Astrocyte (in vitro differentiated cells and primary cell): ENCODE results near the gene SENP8. TPM values are rescaled to one million over a fixed set of nuclear protein-coding genes. Genes with fewer than 3 reads are reported as not detected.

ENCODE experiments used
- DNase-seq: peaks from one replicate; pipeline ENCODE4 v3.0.0-alpha.2; 2010; ENCODE audit warnings: low read depth
- FAIRE-seq: peaks from 2 replicates; lab custom pipeline; 2011; peaks lifted over from hg19 to GRCh38; lab: Jason Lieb, UNC
- H2AFZ ChIP-seq: 2 replicates; pipeline ENCODE4 v1.6.0; 2012; ENCODE audit warnings: low read depth, low read length, inconsistent platforms
- H3K27ac ChIP-seq: 2 replicates; pipeline ENCODE4 v1.5.1; 2011; ENCODE audit warnings: low read depth, low read length, inconsistent platforms
- H3K27me3 ChIP-seq: 2 replicates; pipeline ENCODE4 v1.6.0; 2011; ENCODE audit warnings: low read length, inconsistent platforms; ENCODE audit not compliant: insufficient read depth
- H3K36me3 ChIP-seq: 2 replicates; pipeline ENCODE4 v1.5.1; 2011; ENCODE audit warnings: low read length, inconsistent platforms; ENCODE audit not compliant: insufficient read depth
- H3K4me1 ChIP-seq: 2 replicates; pipeline ENCODE4 v1.5.1; 2011; ENCODE audit warnings: low read length, inconsistent platforms; ENCODE audit not compliant: insufficient read depth
- H3K4me2 ChIP-seq: 2 replicates; pipeline ENCODE4 v1.6.0; 2012; ENCODE audit warnings: low read length, inconsistent platforms
- H3K4me3 ChIP-seq: 2 replicates; pipeline ENCODE4 v1.5.1; 2011; ENCODE audit warnings: low read depth, mild to moderate bottlenecking, low read length, inconsistent platforms; ENCODE audit not compliant: insufficient read depth
- H3K79me2 ChIP-seq: 2 replicates; pipeline ENCODE4 v1.6.0; 2012; ENCODE audit warnings: mild to moderate bottlenecking, low read length, inconsistent platforms; ENCODE audit not compliant: insufficient read depth
- H3K9ac ChIP-seq: 2 replicates; pipeline ENCODE4 v1.6.0; 2012; ENCODE audit warnings: mild to moderate bottlenecking, low read length, inconsistent platforms
- H3K9me3 ChIP-seq: 2 replicates; pipeline ENCODE4 v1.5.1; 2012; ENCODE audit warnings: low read depth, mild to moderate bottlenecking, low read length, inconsistent platforms; ENCODE audit not compliant: insufficient read depth
- H4K20me1 ChIP-seq: 2 replicates; pipeline ENCODE4 v1.6.0; 2012; ENCODE audit warnings: low read length, inconsistent platforms; ENCODE audit not compliant: insufficient read depth
- H3K27ac Mint-ChIP-seq: one replicate; pipeline ENCODE4 v1.8.0; 2021; ENCODE audit warnings: mild to moderate bottlenecking, mixed read lengths; ENCODE audit not compliant: unreplicated experiment
- H3K27me3 Mint-ChIP-seq: one replicate; pipeline ENCODE4 v1.8.0; 2021; ENCODE audit warnings: low read depth, mixed read lengths; ENCODE audit not compliant: unreplicated experiment
- H3K36me3 Mint-ChIP-seq: one replicate; pipeline ENCODE4 v1.8.0; 2021; ENCODE audit warnings: low read depth, mixed read lengths; ENCODE audit not compliant: unreplicated experiment
- H3K4me1 Mint-ChIP-seq: one replicate; pipeline ENCODE4 v1.8.0; 2021; ENCODE audit warnings: low read depth, mixed read lengths; ENCODE audit not compliant: unreplicated experiment
- H3K4me3 Mint-ChIP-seq: one replicate; pipeline ENCODE4 v1.8.0; 2021; ENCODE audit warnings: mild to moderate bottlenecking, moderate library complexity, mixed read lengths; ENCODE audit not compliant: unreplicated experiment
- H3K9me3 Mint-ChIP-seq: one replicate; pipeline ENCODE4 v1.8.0; 2021; ENCODE audit warnings: mild to moderate bottlenecking, mixed read lengths; ENCODE audit not compliant: unreplicated experiment
- EZH2 ChIP-seq: IDR thresholded peaks from 2 replicates; pipeline ENCODE4 v1.6.1; 2012; ENCODE audit warnings: mild to moderate bottlenecking, low read length, inconsistent platforms; ENCODE audit not compliant: insufficient read depth
- total RNA-seq: library from RNA; stranded (reverse); gene quantifications from 2 replicates; pipeline ENCODE4 v1.2.1, GENCODE V29; 2021
- TF ChIP-seq, protein P1 (sequence below): IDR thresholded peaks from 2 replicates; pipeline ENCODE4 v1.5.1; 2011; ENCODE audit warnings: low read depth, mild to moderate bottlenecking, inconsistent platforms, low read length, moderate library complexity; ENCODE audit not compliant: insufficient read depth

Gene SENP8
- total RNA-seq, 1 donor from 2014 or later, result 2.9 TPM

DNA sequence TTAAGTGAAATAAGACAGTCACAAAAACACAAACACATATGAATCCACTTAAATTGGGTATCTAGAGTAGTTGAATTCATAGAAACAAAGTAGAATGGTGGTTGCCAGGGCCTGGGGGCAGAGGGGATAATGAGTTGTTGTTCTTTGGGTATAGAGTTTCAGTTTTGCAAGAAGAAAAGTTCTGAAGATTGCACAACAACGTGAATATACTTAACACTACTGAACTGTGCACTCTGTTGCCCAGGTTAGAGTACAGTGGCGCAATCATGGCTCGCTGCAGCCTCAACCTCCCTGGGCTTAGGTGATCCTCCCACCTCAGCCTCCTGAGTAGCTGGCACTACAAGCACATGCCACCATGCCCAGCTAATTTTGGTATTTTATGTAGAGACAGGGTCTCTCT lies 64.5 kb downstream of the SENP8 start:
- no peaks in the 10 kb centered on the region for H3K4me1 Mint-ChIP-seq
- FAIRE-seq, result no peak
- no peak overlapping the region for H3K4me3 Mint-ChIP-seq
- H3K36me3 Mint-ChIP-seq, result no peaks in the 10 kb centered on the region
- H3K4me3 ChIP-seq, result no peak overlapping the region
- no peaks in the 10 kb centered on the region for H3K79me2 ChIP-seq
- H2AFZ ChIP-seq, result no peak overlapping the region
- H3K27ac ChIP-seq, result no peak overlapping the region
- H3K27me3 ChIP-seq, result peaks cover 16% of the 10 kb centered on the region
- H3K9me3 Mint-ChIP-seq, result no peaks in the 10 kb centered on the region
- H3K9ac ChIP-seq, result no peak overlapping the region
- H3K9me3 ChIP-seq, result no peaks in the 10 kb centered on the region
- no peak for DNase-seq
- no peak overlapping the region for H3K4me2 ChIP-seq
- TF ChIP-seq, protein P1, sequence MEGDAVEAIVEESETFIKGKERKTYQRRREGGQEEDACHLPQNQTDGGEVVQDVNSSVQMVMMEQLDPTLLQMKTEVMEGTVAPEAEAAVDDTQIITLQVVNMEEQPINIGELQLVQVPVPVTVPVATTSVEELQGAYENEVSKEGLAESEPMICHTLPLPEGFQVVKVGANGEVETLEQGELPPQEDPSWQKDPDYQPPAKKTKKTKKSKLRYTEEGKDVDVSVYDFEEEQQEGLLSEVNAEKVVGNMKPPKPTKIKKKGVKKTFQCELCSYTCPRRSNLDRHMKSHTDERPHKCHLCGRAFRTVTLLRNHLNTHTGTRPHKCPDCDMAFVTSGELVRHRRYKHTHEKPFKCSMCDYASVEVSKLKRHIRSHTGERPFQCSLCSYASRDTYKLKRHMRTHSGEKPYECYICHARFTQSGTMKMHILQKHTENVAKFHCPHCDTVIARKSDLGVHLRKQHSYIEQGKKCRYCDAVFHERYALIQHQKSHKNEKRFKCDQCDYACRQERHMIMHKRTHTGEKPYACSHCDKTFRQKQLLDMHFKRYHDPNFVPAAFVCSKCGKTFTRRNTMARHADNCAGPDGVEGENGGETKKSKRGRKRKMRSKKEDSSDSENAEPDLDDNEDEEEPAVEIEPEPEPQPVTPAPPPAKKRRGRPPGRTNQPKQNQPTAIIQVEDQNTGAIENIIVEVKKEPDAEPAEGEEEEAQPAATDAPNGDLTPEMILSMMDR, result no peak
- TF ChIP-seq EZH2, result no peak
- H3K27me3 Mint-ChIP-seq, result no peaks in the 10 kb centered on the region
- H3K36me3 ChIP-seq, result no peaks in the 10 kb centered on the region
- peaks cover 11% of the 10 kb centered on the region for H3K4me1 ChIP-seq
- no peak overlapping the region for H3K27ac Mint-ChIP-seq
- H4K20me1 ChIP-seq, result no peaks in the 10 kb centered on the region

DNA sequence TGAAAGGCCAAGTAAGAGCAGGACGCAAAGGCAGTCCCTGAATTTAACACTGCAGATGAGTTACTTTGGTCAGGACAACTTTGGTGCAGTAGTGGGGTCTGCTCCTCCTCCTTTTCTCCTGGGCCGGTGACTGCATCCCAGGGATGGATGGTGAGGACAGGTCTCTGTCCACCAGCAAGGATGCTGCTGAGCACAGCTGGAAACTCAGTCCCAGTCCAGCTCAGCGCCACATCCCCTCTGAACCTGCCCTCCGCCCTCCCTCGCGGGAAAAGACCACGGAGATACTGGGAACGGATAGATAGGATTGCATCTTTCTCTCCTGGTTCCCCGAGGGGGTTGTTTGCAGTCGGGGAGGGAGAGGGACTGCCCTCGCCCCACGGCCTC lies 65.6 kb downstream of the SENP8 start:
- H3K27me3 Mint-ChIP-seq, result no peaks in the 10 kb centered on the region
- Histone ChIP-seq H3K9me3 (no peaks in the 10 kb centered on the region), H3K9ac (no peak overlapping the region), H3K79me2 (no peaks in the 10 kb centered on the region), H2AFZ (peak overlapping the region; percentile 76), H3K36me3 (no peaks in the 10 kb centered on the region), H4K20me1 (no peaks in the 10 kb centered on the region), H3K4me1 (peaks cover 11% of the 10 kb centered on the region), H3K4me2 (peak overlapping the region; percentile 80), H3K4me3 (no peak overlapping the region), H3K27me3 (peaks cover 16% of the 10 kb centered on the region), H3K27ac (no peak overlapping the region)
- no peak overlapping the region for H3K27ac Mint-ChIP-seq
- no peak overlapping the region for H3K4me3 Mint-ChIP-seq
- no peaks in the 10 kb centered on the region for H3K9me3 Mint-ChIP-seq
- TF ChIP-seq, protein P1, result no peak
- TF ChIP-seq EZH2, result no peak
- FAIRE-seq, result no peak
- DNase-seq, result no peak
- no peaks in the 10 kb centered on the region for H3K4me1 Mint-ChIP-seq
- no peaks in the 10 kb centered on the region for H3K36me3 Mint-ChIP-seq

DNA sequence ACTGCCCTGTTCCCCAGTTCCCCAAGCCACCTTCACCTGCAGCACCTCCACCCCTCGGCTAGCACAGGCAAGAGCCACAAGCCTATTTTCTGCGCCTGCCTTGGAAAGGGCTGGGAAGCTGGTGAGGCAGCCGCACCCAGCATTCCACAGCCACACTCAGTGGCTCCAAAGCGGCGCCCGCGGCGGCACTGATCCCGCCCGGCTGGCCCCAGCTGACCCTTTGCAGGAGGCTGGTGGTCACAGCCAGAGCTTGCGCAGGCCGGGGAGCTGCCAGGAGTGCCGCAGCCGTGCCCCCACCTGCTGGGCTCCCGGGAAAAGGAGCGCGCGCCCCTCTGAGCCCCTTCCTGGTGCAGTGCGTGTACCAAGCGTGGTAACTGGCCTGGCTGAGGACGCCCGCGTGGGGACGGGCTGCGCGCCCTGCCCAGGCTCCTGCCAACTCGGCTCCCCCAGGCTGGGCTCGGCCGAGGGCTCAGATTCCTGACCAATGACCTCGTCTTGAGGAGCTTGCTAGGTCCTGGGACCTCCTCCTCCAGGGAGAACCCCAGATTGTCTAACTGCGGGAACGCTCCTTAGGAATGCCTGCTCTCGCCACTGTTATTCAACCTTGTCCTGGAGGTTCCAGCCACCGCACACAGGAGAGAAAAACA lies 66.1 kb downstream of the SENP8 start:
- no peaks in the 10 kb centered on the region for H3K36me3 ChIP-seq
- H3K4me1 Mint-ChIP-seq, result no peaks in the 10 kb centered on the region
- H3K27ac Mint-ChIP-seq, result no peak overlapping the region
- H3K9me3 Mint-ChIP-seq, result no peaks in the 10 kb centered on the region
- H3K27me3 ChIP-seq, result peaks cover 16% of the 10 kb centered on the region
- H3K4me1 ChIP-seq, result peaks cover 11% of the 10 kb centered on the region
- H3K9ac ChIP-seq, result no peak overlapping the region
- H3K4me3 Mint-ChIP-seq, result no peak overlapping the region
- no peaks in the 10 kb centered on the region for H3K36me3 Mint-ChIP-seq
- no peaks in the 10 kb centered on the region for H4K20me1 ChIP-seq
- DNase-seq (peak; percentile 32), FAIRE-seq (no peak)
- no peak for TF ChIP-seq EZH2
- TF ChIP-seq, protein P1, result no peak
- H3K9me3 ChIP-seq, result no peaks in the 10 kb centered on the region
- H2AFZ ChIP-seq, result peak overlapping the region; percentile 76
- peak overlapping the region; percentile 80 for H3K4me2 ChIP-seq
- H3K79me2 ChIP-seq, result no peaks in the 10 kb centered on the region
- no peaks in the 10 kb centered on the region for H3K27me3 Mint-ChIP-seq
- H3K27ac ChIP-seq, result no peak overlapping the region
- H3K4me3 ChIP-seq, result peak overlapping the region; percentile 35
